D721Med (cell line): Measurements from ENCODE around the gene SBF2.
A peak's percentile ranks its signal among the peaks of the same experiment; 100 is the strongest.

Experiments
- DNase-seq: peaks from one replicate; pipeline ENCODE4 v3.0.0; 2011; ENCODE audit warnings: low spot score; ENCODE audit not compliant: insufficient read length
- FAIRE-seq: peaks from 2 replicates; lab custom pipeline; 2011; peaks lifted over from hg19 to GRCh38; lab: Jason Lieb, UNC
- CTCF ChIP-seq: IDR thresholded peaks from 2 replicates; pipeline ENCODE4 v1.5.1; 2012; ENCODE audit warnings: mild to moderate bottlenecking, control low read depth; ENCODE audit not compliant: insufficient read depth; ENCODE audit errors: missing control alignments

Gene SBF2

DNA sequence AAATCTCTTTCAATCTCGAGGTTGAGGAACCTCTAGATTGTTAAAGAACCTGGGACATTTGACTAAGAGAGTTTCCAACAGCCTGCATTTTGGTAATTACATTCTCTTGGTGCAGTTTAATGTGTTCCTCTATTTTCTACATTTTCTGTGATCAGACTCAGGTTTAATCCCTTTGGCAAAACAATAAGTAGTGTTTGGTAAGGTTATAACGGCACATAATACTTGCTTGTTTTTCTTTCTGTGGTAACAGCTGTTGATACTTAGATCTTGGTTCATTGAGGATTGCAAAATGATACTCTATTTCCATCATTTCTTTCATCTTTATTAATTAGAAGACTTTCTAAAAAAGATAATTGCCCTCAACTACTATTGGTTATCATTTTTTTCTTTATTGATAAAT, 271.3 kb downstream of the SBF2 start:
- no peak for FAIRE-seq
- no peak for DNase-seq
- TF ChIP-seq CTCF = no peak

DNA sequence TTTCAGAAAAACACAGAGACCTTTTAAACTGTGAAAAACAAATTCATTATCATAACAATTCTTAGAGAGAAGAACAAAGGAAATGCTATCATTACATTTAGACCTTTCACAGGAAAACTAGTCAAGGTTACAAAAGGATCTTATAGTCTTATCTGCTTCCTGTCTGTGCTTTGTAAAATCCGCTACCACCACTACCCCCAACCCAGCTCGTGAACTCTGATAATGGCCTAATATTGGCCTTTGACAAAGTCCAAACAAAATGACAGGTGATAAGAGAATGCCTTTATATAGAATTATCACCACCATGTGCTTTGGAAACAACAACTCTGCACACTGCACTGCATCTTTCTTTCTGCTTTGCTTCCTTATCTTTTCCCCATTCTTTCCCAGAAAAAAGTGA, 272.5 kb downstream of the SBF2 start:
- FAIRE-seq (peak; percentile 6), DNase-seq (no peak)
- no peak for TF ChIP-seq CTCF

- FAIRE-seq (no peak), DNase-seq (no peak)
- no peak for TF ChIP-seq CTCF
Observed at GRCh38 chr11:10019906-10020682, 273.9 kb downstream of the SBF2 start.

DNA sequence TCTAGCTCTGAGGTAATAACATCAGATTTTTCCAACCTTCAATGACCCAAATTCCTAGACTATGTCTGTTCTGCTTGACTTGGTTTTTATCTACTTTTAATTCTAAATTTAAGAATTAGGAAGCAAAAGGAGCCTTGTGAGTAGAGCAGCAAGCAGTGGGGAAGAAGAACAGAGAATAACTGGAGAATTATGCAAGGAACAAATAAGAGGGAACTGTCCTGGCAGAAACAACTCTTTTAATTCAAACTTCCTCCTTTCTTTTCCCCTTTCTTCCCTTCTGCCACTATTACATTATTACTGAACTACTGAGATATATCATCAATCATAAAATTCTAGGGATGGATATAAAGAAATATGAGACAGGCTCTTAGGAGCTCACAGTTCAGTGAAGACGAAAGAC, 276.1 kb downstream of the SBF2 start:
- DNase-seq (no peak), FAIRE-seq (no peak)
- no peak for TF ChIP-seq CTCF

DNA sequence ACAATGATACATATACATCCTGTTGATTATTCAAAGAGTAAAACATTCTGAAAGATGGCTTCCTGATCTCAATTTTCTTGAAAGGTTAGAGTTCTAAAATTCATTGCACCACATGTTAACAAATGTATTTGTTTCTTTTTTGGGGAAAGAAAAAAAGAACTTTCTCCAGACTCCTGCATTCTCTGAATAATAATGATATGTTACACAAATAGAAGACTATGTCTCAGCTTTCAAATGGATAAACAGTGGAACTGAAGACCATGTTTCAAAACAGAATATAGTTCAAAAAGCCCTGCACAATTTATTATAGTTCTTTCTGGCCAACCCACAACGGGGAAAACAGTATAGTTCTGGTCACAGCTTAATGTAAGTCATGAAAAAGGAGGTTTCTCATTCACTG, 277.0 kb downstream of the SBF2 start:
- no peak for TF ChIP-seq CTCF
- no peak for FAIRE-seq
- no peak for DNase-seq

GRCh38 chr11:10012068-10012467, 282.0 kb downstream of the SBF2 start:
- FAIRE-seq (no peak), DNase-seq (no peak)
- no peak for TF ChIP-seq CTCF

DNA sequence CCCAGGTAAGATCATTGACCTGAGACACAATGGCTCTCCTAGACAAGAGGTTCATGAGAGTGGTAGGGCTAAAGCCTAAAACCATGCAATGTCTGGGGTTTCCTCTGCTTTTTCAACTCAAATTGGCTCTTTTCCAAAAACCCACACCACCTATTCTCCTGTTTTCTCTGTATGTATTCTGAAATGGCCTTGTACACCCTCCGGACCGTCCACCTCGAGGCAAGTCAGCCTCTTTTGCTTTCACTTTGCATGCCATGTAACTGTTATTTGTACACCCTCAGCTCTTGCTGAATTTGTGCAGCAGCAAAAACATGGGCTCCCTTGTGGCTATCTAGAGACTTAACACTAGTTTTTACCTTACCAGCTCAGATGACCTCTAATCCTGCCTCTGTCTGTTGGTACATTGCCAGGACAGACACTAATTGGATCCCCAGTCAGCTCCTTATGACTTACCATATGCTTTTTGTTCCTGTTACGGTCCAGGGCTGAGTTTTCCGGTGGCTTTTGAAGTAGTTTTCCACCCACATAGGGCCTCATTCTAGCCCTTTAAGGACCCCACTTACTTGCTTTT, 288.0 kb downstream of the SBF2 start:
- DNase-seq (no peak), FAIRE-seq (no peak)
- no peak for TF ChIP-seq CTCF
